GM12878 (cell line): ENCODE results near the gene NOL3.

ENCODE experiments used
- CBX3 ChIP-seq: fragments of 200-600 bp; sonication (generic); IDR thresholded peaks from 2 replicates; pipeline ENCODE4 v1.6.1; 2016; ENCODE audit warnings: low read depth, borderline replicate concordance
- CHD2 ChIP-seq: IDR thresholded peaks from 2 replicates; pipeline ENCODE4 v1.6.1; 2011; ENCODE audit warnings: low read depth, low read length, improper control_type of control experiment, borderline replicate concordance
- FOS ChIP-seq: IDR thresholded peaks from 3 replicates; pipeline ENCODE4 v1.6.1; 2011; ENCODE audit warnings: borderline replicate concordance; ENCODE audit not compliant: insufficient read length; ENCODE audit errors: extremely low read depth
- RAD21 ChIP-seq: IDR thresholded peaks from 2 replicates; pipeline ENCODE4 v1.6.1; 2011; ENCODE audit warnings: mild to moderate bottlenecking, low read depth, low read length, moderate library complexity; ENCODE audit not compliant: insufficient read depth
- RB1 ChIP-seq: fragments of 450-650 bp; formaldehyde crosslinking; IDR thresholded peaks from 2 replicates; pipeline ENCODE4 v1.6.1; 2017; ENCODE audit warnings: mild to moderate bottlenecking, borderline replicate concordance
- RCOR1 ChIP-seq: conservative IDR thresholded peaks from 2 replicates; pipeline ENCODE4 v1.6.1; 2012; ENCODE audit warnings: low read depth, low read length, improper control_type of control experiment
- YY1 ChIP-seq: IDR thresholded peaks from 2 replicates; pipeline ENCODE4 v1.6.1; 2011; ENCODE audit warnings: low read depth, mild to moderate bottlenecking, low read length
- ZNF24 ChIP-seq: fragments of 450-650 bp; IDR thresholded peaks from 2 replicates; pipeline ENCODE4 v1.6.1; 2017; ENCODE audit warnings: antibody characterized with exemption, mild to moderate bottlenecking
- TF ChIP-seq, protein P1 (sequence below), 3 experiments: IDR thresholded peaks in 2 of 3; conservative IDR thresholded peaks in 1 of 3; 2 replicates each; pipeline ENCODE4 v1.5.1; 2011; ENCODE audit warnings: low read depth in 3 of 3, low read length in 3 of 3, mild to moderate bottlenecking in 3 of 3, control low read depth in 2 of 3, moderate library complexity in 2 of 3, inconsistent platforms in 1 of 3, mixed read lengths in 1 of 3; ENCODE audit not compliant: control insufficient read depth in 2 of 3, insufficient read depth in 1 of 3; ENCODE audit errors: extremely low read depth in 1 of 3
- TF ChIP-seq, protein P2 (sequence below): IDR thresholded peaks from 2 replicates; pipeline ENCODE4 v1.6.1; 2012; ENCODE audit warnings: low read length, inconsistent platforms

DNA sequence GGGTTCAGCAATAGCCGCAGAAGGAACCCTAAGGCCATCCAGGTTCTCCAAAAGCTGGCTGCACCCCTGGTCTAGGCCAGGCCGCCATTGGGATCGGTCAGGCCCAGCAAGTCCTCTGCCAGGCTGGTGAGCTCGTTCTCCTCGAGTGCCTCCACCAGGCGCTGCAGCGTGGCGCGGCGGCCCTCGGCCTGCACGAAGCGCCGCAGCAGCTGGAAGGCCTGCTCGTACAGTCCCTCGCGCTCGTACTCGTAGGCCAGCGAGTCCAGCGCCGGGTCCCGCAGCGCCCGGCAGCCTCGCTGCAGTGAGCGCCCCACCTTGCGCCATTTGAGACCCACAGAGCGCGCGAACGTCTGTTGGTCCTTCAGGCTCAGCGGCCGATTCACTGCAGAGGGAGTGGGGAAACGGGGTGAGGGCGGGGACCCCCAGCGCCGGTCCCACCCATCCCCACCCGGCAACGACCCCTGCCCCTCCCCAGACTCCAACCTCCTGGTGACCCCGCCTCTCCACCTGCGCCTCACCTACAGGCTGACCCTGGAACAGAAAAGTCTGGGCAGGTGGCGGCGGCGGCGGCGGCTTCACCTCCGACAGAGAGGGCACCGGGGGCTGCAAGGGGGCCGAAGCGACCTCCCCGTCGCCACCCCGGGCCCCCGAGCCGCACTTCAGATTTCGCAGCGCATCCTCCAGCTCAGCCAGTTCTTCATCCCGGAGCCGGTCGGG is 15.6 kb upstream of the NOL3 start:
- no peak for TF ChIP-seq CHD2
- no peak for TF ChIP-seq RCOR1
- TF ChIP-seq, protein P1, sequence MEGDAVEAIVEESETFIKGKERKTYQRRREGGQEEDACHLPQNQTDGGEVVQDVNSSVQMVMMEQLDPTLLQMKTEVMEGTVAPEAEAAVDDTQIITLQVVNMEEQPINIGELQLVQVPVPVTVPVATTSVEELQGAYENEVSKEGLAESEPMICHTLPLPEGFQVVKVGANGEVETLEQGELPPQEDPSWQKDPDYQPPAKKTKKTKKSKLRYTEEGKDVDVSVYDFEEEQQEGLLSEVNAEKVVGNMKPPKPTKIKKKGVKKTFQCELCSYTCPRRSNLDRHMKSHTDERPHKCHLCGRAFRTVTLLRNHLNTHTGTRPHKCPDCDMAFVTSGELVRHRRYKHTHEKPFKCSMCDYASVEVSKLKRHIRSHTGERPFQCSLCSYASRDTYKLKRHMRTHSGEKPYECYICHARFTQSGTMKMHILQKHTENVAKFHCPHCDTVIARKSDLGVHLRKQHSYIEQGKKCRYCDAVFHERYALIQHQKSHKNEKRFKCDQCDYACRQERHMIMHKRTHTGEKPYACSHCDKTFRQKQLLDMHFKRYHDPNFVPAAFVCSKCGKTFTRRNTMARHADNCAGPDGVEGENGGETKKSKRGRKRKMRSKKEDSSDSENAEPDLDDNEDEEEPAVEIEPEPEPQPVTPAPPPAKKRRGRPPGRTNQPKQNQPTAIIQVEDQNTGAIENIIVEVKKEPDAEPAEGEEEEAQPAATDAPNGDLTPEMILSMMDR (IDR thresholded peaks at IDR 0.05 in 2 of 3, conservative IDR thresholded peaks at IDR 0.05 in 1 of 3; ENCODE audit: control insufficient read depth in 2 of 3, extremely low read depth in 1 of 3, insufficient read depth in 1 of 3, low read depth in 3 of 3, low read length in 3 of 3): no peak
- TF ChIP-seq RB1: no peak
- TF ChIP-seq, protein P2, sequence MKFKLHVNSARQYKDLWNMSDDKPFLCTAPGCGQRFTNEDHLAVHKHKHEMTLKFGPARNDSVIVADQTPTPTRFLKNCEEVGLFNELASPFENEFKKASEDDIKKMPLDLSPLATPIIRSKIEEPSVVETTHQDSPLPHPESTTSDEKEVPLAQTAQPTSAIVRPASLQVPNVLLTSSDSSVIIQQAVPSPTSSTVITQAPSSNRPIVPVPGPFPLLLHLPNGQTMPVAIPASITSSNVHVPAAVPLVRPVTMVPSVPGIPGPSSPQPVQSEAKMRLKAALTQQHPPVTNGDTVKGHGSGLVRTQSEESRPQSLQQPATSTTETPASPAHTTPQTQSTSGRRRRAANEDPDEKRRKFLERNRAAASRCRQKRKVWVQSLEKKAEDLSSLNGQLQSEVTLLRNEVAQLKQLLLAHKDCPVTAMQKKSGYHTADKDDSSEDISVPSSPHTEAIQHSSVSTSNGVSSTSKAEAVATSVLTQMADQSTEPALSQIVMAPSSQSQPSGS: no peak
- no peak for TF ChIP-seq YY1
- TF ChIP-seq FOS: no peak
- TF ChIP-seq CBX3: no peak
- TF ChIP-seq ZNF24: no peak
- TF ChIP-seq RAD21: no peak
